Measurements from ENCODE around the gene MMP23B. TPM values are rescaled to one million over a fixed set of nuclear protein-coding genes. Genes with fewer than 3 reads are reported as not detected.

The MMP23B gene
- polyA plus RNA-seq, 3 donors, result 0.21 to 1.5 (median 0.24) TPM

DNA sequence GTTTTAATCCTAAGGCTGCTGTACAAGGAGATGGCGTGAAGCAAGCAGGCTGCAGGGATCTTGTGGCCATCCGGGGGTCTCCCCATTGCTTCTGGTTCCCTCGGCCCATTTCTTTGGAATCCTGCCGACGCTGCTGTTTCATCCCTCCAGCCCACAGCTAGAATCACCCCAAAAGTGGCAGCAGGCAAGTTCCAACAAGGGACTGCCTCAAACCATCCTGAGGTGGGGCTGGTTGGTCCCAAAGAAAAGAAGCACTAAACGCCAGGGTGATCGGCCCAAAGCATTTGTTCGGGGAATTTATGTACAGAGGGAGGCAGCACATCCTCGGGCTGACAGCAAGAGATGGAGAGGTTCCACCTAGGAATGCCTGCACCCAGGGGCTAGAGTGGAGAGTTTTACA is 21.2 kb upstream of the MMP23B start:
- Histone ChIP-seq H3K4me1 (ENCODE audit: control insufficient read depth in 1 of 2, insufficient read depth in 2 of 2, low read length in 2 of 2) (peaks cover 31 to 38% of the 10 kb centered on the region in 2 donors), H4K20me1 (ENCODE audit: insufficient read depth, low read length) (no peaks in the 10 kb centered on the region), H3K4me3 (replicated peaks in 1 of 3; ENCODE audit: low read depth in 2 of 3, low read length in 3 of 3) (no peak overlapping the region), H3K9ac (ENCODE audit: insufficient read depth, low read length, poor library complexity, severe bottlenecking) (no peak overlapping the region), H3K27ac (ENCODE audit: low read depth in 1 of 2, low read length in 2 of 2) (no peak overlapping the region), H3K4me2 (replicated peaks; ENCODE audit: extremely low read depth, low read length, poor library complexity, severe bottlenecking) (no peak overlapping the region), H2AFZ (ENCODE audit: insufficient read depth, low read depth, low read length, poor library complexity, severe bottlenecking) (no peak overlapping the region), H3K79me2 (ENCODE audit: insufficient read depth, low read length) (peaks cover 10% of the 10 kb centered on the region), H3K27me3 (ENCODE audit: control insufficient read depth in 2 of 2, insufficient read depth in 2 of 2, low read length in 2 of 2) (no peaks in the 10 kb centered on the region), H3K9me3 (replicated peaks in 1 of 2; ENCODE audit: control insufficient read depth in 1 of 2, insufficient read depth in 1 of 2, low read length in 2 of 2) (no peaks in the 10 kb centered on the region), H3K36me3 (replicated peaks in 1 of 2; ENCODE audit: control insufficient read depth in 1 of 2, insufficient read depth in 2 of 2, low read length in 2 of 2) (no peaks in the 10 kb centered on the region)
- Mint-ChIP-seq H3K4me1 (peaks cover 33% of the 10 kb centered on the region), H3K27me3 (ENCODE audit: low read depth in 3 of 3) (peaks cover 0 to 5% (median 1%) of the 10 kb centered on the region in 3 donors), H3K36me3 (peaks cover 2 to 3% of the 10 kb centered on the region in 2 donors), H3K27ac (no peak overlapping the region), H3K9me3 (no peaks in the 10 kb centered on the region), H3K4me3 (no peak overlapping the region)
- TF ChIP-seq, protein P1, sequence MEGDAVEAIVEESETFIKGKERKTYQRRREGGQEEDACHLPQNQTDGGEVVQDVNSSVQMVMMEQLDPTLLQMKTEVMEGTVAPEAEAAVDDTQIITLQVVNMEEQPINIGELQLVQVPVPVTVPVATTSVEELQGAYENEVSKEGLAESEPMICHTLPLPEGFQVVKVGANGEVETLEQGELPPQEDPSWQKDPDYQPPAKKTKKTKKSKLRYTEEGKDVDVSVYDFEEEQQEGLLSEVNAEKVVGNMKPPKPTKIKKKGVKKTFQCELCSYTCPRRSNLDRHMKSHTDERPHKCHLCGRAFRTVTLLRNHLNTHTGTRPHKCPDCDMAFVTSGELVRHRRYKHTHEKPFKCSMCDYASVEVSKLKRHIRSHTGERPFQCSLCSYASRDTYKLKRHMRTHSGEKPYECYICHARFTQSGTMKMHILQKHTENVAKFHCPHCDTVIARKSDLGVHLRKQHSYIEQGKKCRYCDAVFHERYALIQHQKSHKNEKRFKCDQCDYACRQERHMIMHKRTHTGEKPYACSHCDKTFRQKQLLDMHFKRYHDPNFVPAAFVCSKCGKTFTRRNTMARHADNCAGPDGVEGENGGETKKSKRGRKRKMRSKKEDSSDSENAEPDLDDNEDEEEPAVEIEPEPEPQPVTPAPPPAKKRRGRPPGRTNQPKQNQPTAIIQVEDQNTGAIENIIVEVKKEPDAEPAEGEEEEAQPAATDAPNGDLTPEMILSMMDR (IDR thresholded peaks at IDR 0.05), result no peak
- 96% methylated on average over 9 of the region's 9 CpGs for WGBS (ENCODE audit: insufficient coverage)
- intact Hi-C loops (cut with micrococcal nuclease), result no loop called here
- no peak for DNase-seq

DNA sequence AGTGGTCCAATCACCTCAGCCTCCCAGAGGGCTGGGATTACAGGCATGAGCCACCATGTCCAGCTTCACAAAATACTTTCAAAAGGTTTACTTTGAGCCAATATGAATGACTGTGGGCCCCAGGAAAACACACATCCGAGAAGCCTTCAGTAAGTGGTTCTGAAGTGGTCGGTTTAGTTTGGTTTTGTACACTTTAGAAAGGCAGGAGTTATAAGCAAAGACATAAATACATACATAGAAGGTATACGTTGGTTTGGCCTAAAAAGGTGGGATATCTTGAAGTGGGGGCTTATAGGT is 19.9 kb upstream of the MMP23B start:
- H3K27me3 Mint-ChIP-seq (ENCODE audit: low read depth in 3 of 3), result peaks cover 0 to 5% (median 1%) of the 10 kb centered on the region in 3 donors
- H3K36me3 Mint-ChIP-seq, result peaks cover 2 to 3% of the 10 kb centered on the region in 2 donors
- Histone ChIP-seq H3K36me3 (replicated peaks in 1 of 2; ENCODE audit: control insufficient read depth in 1 of 2, insufficient read depth in 2 of 2, low read length in 2 of 2) (no peaks in the 10 kb centered on the region), H3K9me3 (replicated peaks in 1 of 2; ENCODE audit: control insufficient read depth in 1 of 2, insufficient read depth in 1 of 2, low read length in 2 of 2) (no peaks in the 10 kb centered on the region), H2AFZ (ENCODE audit: insufficient read depth, low read depth, low read length, poor library complexity, severe bottlenecking) (no peak overlapping the region), H3K9ac (ENCODE audit: insufficient read depth, low read length, poor library complexity, severe bottlenecking) (no peak overlapping the region), H4K20me1 (ENCODE audit: insufficient read depth, low read length) (peaks cover 8% of the 10 kb centered on the region), H3K27me3 (ENCODE audit: control insufficient read depth in 2 of 2, insufficient read depth in 2 of 2, low read length in 2 of 2) (no peaks in the 10 kb centered on the region), H3K79me2 (ENCODE audit: insufficient read depth, low read length) (peaks cover 19% of the 10 kb centered on the region), H3K4me2 (replicated peaks; ENCODE audit: extremely low read depth, low read length, poor library complexity, severe bottlenecking) (no peak overlapping the region), H3K4me3 (replicated peaks in 1 of 3; ENCODE audit: low read depth in 2 of 3, low read length in 3 of 3) (no peak overlapping the region), H3K27ac (ENCODE audit: low read depth in 1 of 2, low read length in 2 of 2) (no peak overlapping the region), H3K4me1 (ENCODE audit: control insufficient read depth in 1 of 2, insufficient read depth in 2 of 2, low read length in 2 of 2) (peaks cover 33 to 38% of the 10 kb centered on the region in 2 donors)
- H3K4me1 Mint-ChIP-seq, result peaks cover 35% of the 10 kb centered on the region
- no peak overlapping the region for H3K4me3 Mint-ChIP-seq
- TF ChIP-seq, protein P1 (IDR thresholded peaks at IDR 0.05), result no peak
- no CpG with 5 or more reads among the region's 3 CpGs for WGBS (ENCODE audit: insufficient coverage)
- peak overlapping the region in 1 of 7 donors; percentile 10 for H3K27ac Mint-ChIP-seq
- intact Hi-C loops (cut with micrococcal nuclease), result no loop called here
- no peak for DNase-seq
- H3K9me3 Mint-ChIP-seq, result no peaks in the 10 kb centered on the region

Measured in CD14-positive monocyte (primary cell).